ENCODE results near the gene INCA1. TPM values are rescaled to one million over a fixed set of nuclear protein-coding genes. Genes with fewer than 3 reads are reported as not detected.

The INCA1 gene
- total and polyA plus RNA-seq, 10 donors: 1.1 to 5.8 (median 1.8) TPM

DNA sequence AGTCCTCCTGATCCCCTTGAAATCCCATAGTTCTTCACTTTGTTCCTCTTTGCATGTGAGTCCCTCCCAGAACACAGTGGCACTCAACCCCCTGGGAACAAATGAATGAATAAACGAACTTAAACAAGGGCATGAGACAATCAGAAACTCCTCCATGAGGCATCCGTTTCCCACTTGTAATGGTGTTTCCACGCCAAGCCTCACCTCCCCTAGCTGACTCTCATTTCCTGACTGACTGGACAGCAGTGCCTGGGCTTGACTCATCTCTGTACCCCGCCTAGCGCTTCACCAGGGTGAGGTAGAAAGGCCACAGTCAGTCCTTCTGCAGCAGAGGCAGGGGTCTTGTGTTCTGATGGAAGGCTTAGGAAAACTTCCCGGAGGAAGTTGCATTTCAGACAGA, 14.6 kb upstream of the INCA1 start:
- WGBS, 5 donors: 63 to 84% (median 68%) methylated on average over 6 of the region's 6 CpGs
- Histone ChIP-seq H3K36me3 (peaks cover 0 to 100% (median 61%) of the 10 kb centered on the region in 6 donors), H3K27me3 (replicated peaks in 1 of 7) (no peaks in the 10 kb centered on the region), H3K4me1 (peaks cover 0 to 11% (median 6%) of the 10 kb centered on the region in 6 donors), H3K4me3 (no peak overlapping the region), H3K9me3 (no peaks in the 10 kb centered on the region), H3K27ac (no peak overlapping the region)
- TF ChIP-seq, protein P1, sequence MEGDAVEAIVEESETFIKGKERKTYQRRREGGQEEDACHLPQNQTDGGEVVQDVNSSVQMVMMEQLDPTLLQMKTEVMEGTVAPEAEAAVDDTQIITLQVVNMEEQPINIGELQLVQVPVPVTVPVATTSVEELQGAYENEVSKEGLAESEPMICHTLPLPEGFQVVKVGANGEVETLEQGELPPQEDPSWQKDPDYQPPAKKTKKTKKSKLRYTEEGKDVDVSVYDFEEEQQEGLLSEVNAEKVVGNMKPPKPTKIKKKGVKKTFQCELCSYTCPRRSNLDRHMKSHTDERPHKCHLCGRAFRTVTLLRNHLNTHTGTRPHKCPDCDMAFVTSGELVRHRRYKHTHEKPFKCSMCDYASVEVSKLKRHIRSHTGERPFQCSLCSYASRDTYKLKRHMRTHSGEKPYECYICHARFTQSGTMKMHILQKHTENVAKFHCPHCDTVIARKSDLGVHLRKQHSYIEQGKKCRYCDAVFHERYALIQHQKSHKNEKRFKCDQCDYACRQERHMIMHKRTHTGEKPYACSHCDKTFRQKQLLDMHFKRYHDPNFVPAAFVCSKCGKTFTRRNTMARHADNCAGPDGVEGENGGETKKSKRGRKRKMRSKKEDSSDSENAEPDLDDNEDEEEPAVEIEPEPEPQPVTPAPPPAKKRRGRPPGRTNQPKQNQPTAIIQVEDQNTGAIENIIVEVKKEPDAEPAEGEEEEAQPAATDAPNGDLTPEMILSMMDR (IDR thresholded peaks at IDR 0.05 in 8 of 11, conservative IDR thresholded peaks at IDR 0.05 in 3 of 11): no peak
- TF ChIP-seq POLR2A (IDR thresholded peaks at IDR 0.05) (no peak), POLR2AphosphoS5 (IDR thresholded peaks at IDR 0.05) (no peak)
- intact Hi-C loops (cut with DNase I; ENCODE audit: low total_unique reads): no loop called here
- DNase-seq: no peak

- no peak for DNase-seq
- intact Hi-C loops (cut with DNase I; ENCODE audit: low total_unique reads): no loop called here
- Histone ChIP-seq H3K27me3 (replicated peaks in 1 of 7) (no peaks in the 10 kb centered on the region), H3K4me1 (peaks cover 13 to 28% (median 21%) of the 10 kb centered on the region in 6 donors), H3K36me3 (peaks cover 3 to 83% (median 71%) of the 10 kb centered on the region in 6 donors), H3K4me3 (no peak overlapping the region), H3K27ac (no peak overlapping the region), H3K9me3 (no peaks in the 10 kb centered on the region)
- 92 to 96% (median 93%) methylated on average over 18 of the region's 18 CpGs for WGBS, 5 donors
- TF ChIP-seq POLR2AphosphoS5 (IDR thresholded peaks at IDR 0.05) (no peak), POLR2A (IDR thresholded peaks at IDR 0.05) (no peak)
- TF ChIP-seq, protein P1 (IDR thresholded peaks at IDR 0.05 in 8 of 11, conservative IDR thresholded peaks at IDR 0.05 in 3 of 11): no peak
These were observed 6.0 kb upstream of the INCA1 start for GRCh38 chr17:5003214-5003867.

DNA sequence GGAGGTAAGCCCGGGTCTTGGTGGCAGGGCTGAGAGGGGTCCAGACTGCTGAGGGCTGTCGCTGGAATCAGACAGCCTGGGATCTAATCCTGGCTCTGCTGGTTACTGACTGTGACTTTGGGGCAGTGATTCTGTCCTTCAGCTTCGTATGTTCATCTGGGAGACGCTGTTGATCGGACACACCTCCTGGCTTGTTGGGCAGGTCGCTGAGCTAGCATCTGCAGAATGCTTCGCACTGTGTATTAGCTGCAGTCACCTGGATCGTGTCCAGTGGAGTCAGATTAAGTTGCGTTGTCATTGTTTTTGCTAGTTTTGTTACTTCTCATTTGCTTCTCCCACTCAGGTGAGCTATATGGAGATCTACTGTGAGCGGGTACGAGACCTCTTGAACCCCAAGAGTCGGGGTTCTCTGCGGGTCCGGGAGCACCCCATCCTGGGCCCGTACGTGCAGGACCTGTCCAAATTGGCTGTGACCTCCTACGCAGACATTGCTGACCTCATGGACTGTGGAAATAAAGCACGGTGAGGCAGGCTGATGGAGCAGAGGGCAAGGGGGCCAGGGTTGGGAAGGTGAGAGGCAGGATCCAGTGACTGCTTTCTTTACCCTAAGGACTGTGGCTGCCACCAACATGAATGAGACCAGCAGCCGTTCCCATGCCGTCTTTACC, 4.9 kb upstream of the INCA1 start:
- no peak overlapping the region for H3K4me3 ChIP-seq
- H3K36me3 ChIP-seq: peaks cover 3 to 72% (median 60%) of the 10 kb centered on the region in 6 donors
- DNase-seq: no peak
- intact Hi-C loops (cut with DNase I; ENCODE audit: low total_unique reads): no loop called here
- H3K27ac ChIP-seq: no peak overlapping the region
- no peaks in the 10 kb centered on the region for H3K27me3 ChIP-seq (replicated peaks in 1 of 7)
- 91 to 97% (median 94%) methylated on average over 18 to 20 of the region's 20 CpGs for WGBS, 5 donors
- peaks cover 13 to 32% (median 23%) of the 10 kb centered on the region in 6 donors for H3K4me1 ChIP-seq
- TF ChIP-seq, protein P1 (IDR thresholded peaks at IDR 0.05 in 8 of 11, conservative IDR thresholded peaks at IDR 0.05 in 3 of 11): no peak
- no peak for TF ChIP-seq POLR2AphosphoS5 (IDR thresholded peaks at IDR 0.05)
- TF ChIP-seq POLR2A (IDR thresholded peaks at IDR 0.05): no peak
- H3K9me3 ChIP-seq: no peaks in the 10 kb centered on the region

DNA sequence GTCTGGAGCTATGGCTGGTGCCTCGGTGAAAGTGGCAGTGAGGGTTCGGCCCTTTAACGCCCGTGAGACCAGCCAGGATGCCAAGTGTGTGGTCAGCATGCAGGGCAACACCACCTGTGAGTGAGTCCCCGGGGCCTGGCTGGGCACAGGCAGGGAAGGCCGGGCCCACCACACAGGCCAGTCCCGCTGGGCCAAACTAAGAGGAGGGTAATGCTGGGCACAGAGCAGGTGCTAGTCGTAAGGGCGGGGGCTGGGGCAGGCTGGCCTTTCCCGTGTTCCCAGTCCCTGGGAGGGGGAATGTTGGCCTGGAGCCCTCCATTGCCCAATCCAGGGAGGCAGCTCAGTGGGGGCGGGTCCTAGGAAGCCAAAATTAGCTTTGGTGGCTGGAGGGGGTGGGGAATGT, 2.9 kb upstream of the INCA1 start:
- intact Hi-C loops (cut with DNase I; ENCODE audit: low total_unique reads): no loop called here
- TF ChIP-seq POLR2A (IDR thresholded peaks at IDR 0.05) (no peak), POLR2AphosphoS5 (IDR thresholded peaks at IDR 0.05) (peak in 1 of 3 donors; percentile 11)
- TF ChIP-seq, protein P1 (IDR thresholded peaks at IDR 0.05 in 8 of 11, conservative IDR thresholded peaks at IDR 0.05 in 3 of 11): no peak
- Histone ChIP-seq H3K27me3 (replicated peaks in 1 of 7) (no peaks in the 10 kb centered on the region), H3K4me3 (peak overlapping the region in 2 of 8 donors; percentile 97), H3K9me3 (no peaks in the 10 kb centered on the region), H3K36me3 (peaks cover 0 to 52% (median 42%) of the 10 kb centered on the region in 6 donors), H3K4me1 (peaks cover 18 to 49% (median 32%) of the 10 kb centered on the region in 6 donors), H3K27ac (peak overlapping the region in 5 of 8 donors; percentile 89 to 95 (median 91))
- 66 to 85% (median 78%) methylated on average over 6 to 11 of the region's 11 CpGs for WGBS, 5 donors
- no peak for DNase-seq
